A549 (cell line): ENCODE data around the gene TNIP3. TPM values are rescaled to one million over a fixed set of nuclear protein-coding genes. Genes with fewer than 3 reads are reported as not detected.

Experiments
- ATAC-seq, 2 experiments: fragments of 200-7000 bp in 1 of 2; fragments of >200 bp in 1 of 2; cut with Nextera tagmentation in 1 of 2; cut with Tn5 transposase in 1 of 2; 3 replicates each; pipeline versions ENCODE4 v1.8.0 to v1.9.1; 2018 to 2020; ENCODE audit warnings: mild to moderate bottlenecking in 1 of 2, moderate library complexity in 1 of 2
- CTCF ChIA-PET: fragments of 300-600 bp; sonication (Branson Sonifier 250); formaldehyde crosslinking; extraction: SDS; loops from one replicate; lab custom pipeline; 2021; ENCODE audit warnings: antibody characterized with exemption, inconsistent platforms; lab: Yijun Ruan, JAX
- POLR2A ChIA-PET: fragments of 350-600 bp; formaldehyde crosslinking; extraction: SDS; loops from one replicate; lab custom pipeline; 2021; ENCODE audit warnings: antibody characterized with exemption, inconsistent platforms; lab: Yijun Ruan, JAX
- DNase-seq, 2 experiments: peaks; one replicate each; pipeline versions ENCODE4 v3.0.0 to v3.0.0-alpha.2; 2011 to 2016; ENCODE audit warnings: low read depth in 1 of 2, low spot score in 1 of 2
- FAIRE-seq: peaks from 2 replicates; lab custom pipeline; 2011; peaks lifted over from hg19 to GRCh38; lab: Jason Lieb, UNC
- H3K27ac ChIP-seq, 2 experiments: fragments of >200 bp; sonication (Bioruptor Twin); formaldehyde crosslinking; 3 replicates each; pipeline ENCODE4 v1.5.1; 2016 to 2017
- H3K4me1 ChIP-seq: fragments of >200 bp; sonication (Bioruptor Twin); formaldehyde crosslinking; 3 replicates; pipeline ENCODE4 v1.6.1; 2016
- H3K4me2 ChIP-seq: fragments of >200 bp; sonication (Bioruptor Twin); formaldehyde crosslinking; 3 replicates; pipeline ENCODE4 v1.6.1; 2016
- H3K4me3 ChIP-seq: fragments of >200 bp; sonication (Bioruptor Twin); formaldehyde crosslinking; 3 replicates; pipeline ENCODE4 v1.5.1; 2016
- H3K9me3 ChIP-seq: fragments of >200 bp; sonication (Bioruptor Twin); formaldehyde crosslinking; 3 replicates; pipeline ENCODE4 v1.6.1; 2016
- CBX8 ChIP-seq: fragments of 200-600 bp; sonication (generic); IDR thresholded peaks from 2 replicates; pipeline ENCODE4 v1.6.1; 2016
- CHD4 ChIP-seq: fragments of 200-600 bp; sonication (generic); IDR thresholded peaks from 2 replicates; pipeline ENCODE4 v1.6.1; 2016; ENCODE audit warnings: antibody characterized with exemption, mild to moderate bottlenecking, borderline replicate concordance
- EHMT2 ChIP-seq: fragments of 200-600 bp; sonication (generic); IDR thresholded peaks from 2 replicates; pipeline ENCODE4 v1.6.1; 2016; ENCODE audit warnings: antibody characterized with exemption, low read depth, mild to moderate bottlenecking, moderate library complexity
- ELK1 ChIP-seq: fragments of 150-350 bp; IDR thresholded peaks from 2 replicates; pipeline ENCODE4 v1.6.1; 2014; ENCODE audit warnings: low read depth, mild to moderate bottlenecking, low read length
- FOSB ChIP-seq: fragments of 250-450 bp; sonication (Bioruptor Pico); IDR thresholded peaks from 2 replicates; pipeline ENCODE4 v1.5.0; 2020; ENCODE audit warnings: mild to moderate bottlenecking, moderate library complexity
- FOSL2 ChIP-seq, 2 experiments: fragments of 450-650 bp in 1 of 2; fragments of >200 bp in 1 of 2; sonication (Bioruptor Twin) in 1 of 2; formaldehyde crosslinking; IDR thresholded peaks; 2 replicates each; pipeline versions ENCODE4 v1.5.0 to v1.6.1; 2016 to 2020; ENCODE audit warnings: mild to moderate bottlenecking in 1 of 2, moderate library complexity in 1 of 2
- FOXS1 ChIP-seq: fragments of 250-450 bp; sonication (Bioruptor Pico); IDR thresholded peaks from 2 replicates; pipeline ENCODE4 v1.5.0; 2020; ENCODE audit warnings: mild to moderate bottlenecking, moderate library complexity
- GATA3 ChIP-seq: IDR thresholded peaks from 2 replicates; pipeline ENCODE4 v1.6.1; 2012; ENCODE audit warnings: borderline replicate concordance
- HEYL ChIP-seq: fragments of 250-450 bp; sonication (Bioruptor Pico); IDR thresholded peaks from 2 replicates; pipeline ENCODE4 v1.8.0; 2021; ENCODE audit warnings: mild to moderate bottlenecking, moderate library complexity
- HMGXB4 ChIP-seq: fragments of 250-450 bp; sonication (Bioruptor Pico); IDR thresholded peaks from 2 replicates; pipeline ENCODE4 v1.5.0; 2021; ENCODE audit warnings: mild to moderate bottlenecking, moderate library complexity, borderline replicate concordance
- HOXB5 ChIP-seq: fragments of 250-450 bp; sonication (Bioruptor Pico); IDR thresholded peaks from 2 replicates; pipeline ENCODE4 v1.5.0; 2020; ENCODE audit warnings: mild to moderate bottlenecking, moderate library complexity
- KDM5A ChIP-seq: fragments of 200-600 bp; sonication (generic); IDR thresholded peaks from 2 replicates; pipeline ENCODE4 v1.6.1; 2016; ENCODE audit warnings: antibody characterized with exemption, mild to moderate bottlenecking
- MAFK ChIP-seq: fragments of 450-650 bp; IDR thresholded peaks from 2 replicates; pipeline ENCODE4 v1.6.1; 2014; ENCODE audit not compliant: partially characterized antibody
- NFE2L2 ChIP-seq: fragments of 150-350 bp; conservative IDR thresholded peaks from 2 replicates; pipeline ENCODE4 v1.6.1; 2014; ENCODE audit warnings: low read length
- NPAS2 ChIP-seq: fragments of 250-450 bp; sonication (Bioruptor Pico); IDR thresholded peaks from 2 replicates; pipeline ENCODE4 v1.8.0; 2022; ENCODE audit warnings: mild to moderate bottlenecking, moderate library complexity, borderline replicate concordance
- NR3C1 ChIP-seq: fragments of >200 bp; sonication (Bioruptor Twin); formaldehyde crosslinking; IDR thresholded peaks from 3 replicates; pipeline ENCODE4 v1.6.1; 2017
- PBX3 ChIP-seq: IDR thresholded peaks from 2 replicates; pipeline ENCODE4 v1.6.1; 2012
- PHF8 ChIP-seq: fragments of 200-600 bp; sonication (generic); IDR thresholded peaks from 2 replicates; pipeline ENCODE4 v1.6.1; 2016; ENCODE audit warnings: low read depth, mild to moderate bottlenecking, antibody characterized with exemption, moderate library complexity, borderline replicate concordance
- POLR2A ChIP-seq: IDR thresholded peaks from 2 replicates; pipeline ENCODE4 v1.6.1; 2012; ENCODE audit warnings: mild to moderate bottlenecking, low read length
- RAD21 ChIP-seq, 2 experiments: fragments of >200 bp in 1 of 2; sonication (Bioruptor Twin) in 1 of 2; formaldehyde crosslinking in 1 of 2; IDR thresholded peaks in 1 of 2; conservative IDR thresholded peaks in 1 of 2; 2 replicates in 1 of 2; 3 replicates in 1 of 2; pipeline ENCODE4 v1.6.1; 2012 to 2018; ENCODE audit warnings: inconsistent platforms in 1 of 2
- RCOR1 ChIP-seq: fragments of 150-350 bp; IDR thresholded peaks from 2 replicates; pipeline ENCODE4 v1.6.1; 2014; ENCODE audit warnings: antibody characterized with exemption, low read length, low read depth
- RFX5 ChIP-seq: fragments of 450-650 bp; IDR thresholded peaks from 2 replicates; pipeline ENCODE4 v1.7.1; 2014; ENCODE audit warnings: antibody characterized with exemption, mild to moderate bottlenecking, moderate library complexity
- RNF2 ChIP-seq: fragments of 200-600 bp; sonication (generic); IDR thresholded peaks from 2 replicates; pipeline ENCODE4 v1.6.1; 2016; ENCODE audit warnings: low read depth, mild to moderate bottlenecking, antibody characterized with exemption, moderate library complexity, borderline replicate concordance
- SMC3 ChIP-seq: fragments of >200 bp; sonication (Bioruptor Twin); formaldehyde crosslinking; IDR thresholded peaks from 3 replicates; pipeline ENCODE4 v1.6.1; 2018; ENCODE audit warnings: inconsistent platforms
- TP53 ChIP-seq: fragments of 250-450 bp; sonication (Bioruptor Pico); IDR thresholded peaks from 2 replicates; pipeline ENCODE4 v1.5.0; 2021; ENCODE audit warnings: mild to moderate bottlenecking, moderate library complexity
- ZC3H11A ChIP-seq: fragments of 450-650 bp; IDR thresholded peaks from 2 replicates; pipeline ENCODE4 v1.6.1; 2014; ENCODE audit warnings: antibody characterized with exemption, mild to moderate bottlenecking
- ZFP36 ChIP-seq: fragments of 450-650 bp; IDR thresholded peaks from 2 replicates; pipeline ENCODE4 v1.6.1; 2014; ENCODE audit warnings: borderline replicate concordance; ENCODE audit not compliant: partially characterized antibody
- WGBS: methylation state at CpG from one replicate; pipeline ENCODE4 v1.1.6; 2017; ENCODE audit errors: missing lambda C conversion rate; 5-methylcytosine and 5-hydroxymethylcytosine counted together
- polyA plus RNA-seq, 4 experiments: library from polyadenylated mRNA; depleted of rRNA in 3 of 4; stranded (reverse); fragments of >200 nt; fragmentation: RNase III in 1 of 4; extraction: RNeasy Plus Mini Kit Qiagen cat#74134 plus additional on column Dnase treatment in 1 of 4; gene quantifications; 2 replicates in 3 of 4; 3 replicates in 1 of 4; pipeline ENCODE4 v1.2.3, GENCODE V29; 2011 to 2017

The TNIP3 gene
- polyA plus RNA-seq, 2 of the 4 experiments (the other 2 are of a cell fraction), result 0.46 to 0.58 TPM

GRCh38 chr4:121148000-121148399 lies 16.1 kb downstream of the TNIP3 start:
- no peak overlapping the region for H3K4me3 ChIP-seq
- no peak overlapping the region for H3K4me2 ChIP-seq
- CTCF ChIA-PET, result no interaction called here
- no peak overlapping the region for H3K27ac ChIP-seq
- H3K4me1 ChIP-seq, result no peaks in the 10 kb centered on the region
- DNase-seq, result no peak
- ATAC-seq, result no peak
- no peaks in the 10 kb centered on the region for H3K9me3 ChIP-seq
- WGBS, result 52% methylated on average over 4 of the region's 4 CpGs
- FAIRE-seq, result no peak
- TF ChIP-seq EHMT2 (no peak), ZFP36 (no peak), FOXS1 (CRISPR knock-in tag) (no peak), NFE2L2 (no peak), SMC3 (no peak), FOSL2 (IDR thresholded peaks at IDR 0.05) (no peak), FOSL2 (CRISPR knock-in tag; IDR thresholded peaks at IDR 0.05) (no peak), POLR2A (no peak), RNF2 (no peak), MAFK (no peak), ELK1 (no peak), RFX5 (no peak)
- POLR2A ChIA-PET, result no interaction called here

GRCh38 chr4:121146530-121146929 lies 17.6 kb downstream of the TNIP3 start:
- no peaks in the 10 kb centered on the region for H3K4me1 ChIP-seq
- TF ChIP-seq CBX8, result no peak
- no peak for TF ChIP-seq HOXB5 (CRISPR knock-in tag)
- TF ChIP-seq KDM5A, result no peak
- TF ChIP-seq NR3C1, result no peak
- TF ChIP-seq HMGXB4, result no peak
- no peak for TF ChIP-seq HEYL (CRISPR knock-in tag)
- TF ChIP-seq FOSB (CRISPR knock-in tag), result no peak
- TF ChIP-seq PHF8, result no peak
- no peak for TF ChIP-seq CHD4
- TF ChIP-seq RFX5, result no peak
- no peak for TF ChIP-seq GATA3
- TF ChIP-seq TP53 (CRISPR knock-in tag), result no peak
- TF ChIP-seq RCOR1, result no peak
- no peak for TF ChIP-seq NPAS2 (CRISPR knock-in tag)
- TF ChIP-seq PBX3, result no peak
- no peak for TF ChIP-seq RAD21 (conservative IDR thresholded peaks at IDR 0.05 in 1 of 2, IDR thresholded peaks at IDR 0.05 in 1 of 2)
- TF ChIP-seq FOSL2 (IDR thresholded peaks at IDR 0.05), result no peak
- no peak for TF ChIP-seq FOSL2 (CRISPR knock-in tag; IDR thresholded peaks at IDR 0.05)
- no peak for TF ChIP-seq ELK1
- TF ChIP-seq ZC3H11A, result no peak
- 57% methylated on average over 1 of the region's 1 CpG for WGBS
- no peak overlapping the region for H3K4me3 ChIP-seq
- no peak for ATAC-seq
- POLR2A ChIA-PET, result no interaction called here
- no peak overlapping the region for H3K27ac ChIP-seq
- DNase-seq, result no peak
- CTCF ChIA-PET, result no interaction called here
- no peak for FAIRE-seq
- H3K4me2 ChIP-seq, result no peak overlapping the region
- H3K9me3 ChIP-seq, result no peaks in the 10 kb centered on the region
